NAMALWA (cell line): Measurements from ENCODE around the gene GMDS.
"Not testable (repeated sequence)": the region's sequence is repeated elsewhere in the genome, so short reads cannot be mapped to it uniquely, and the experiment has no call there.

Experiments used
- DNase-seq: peaks from one replicate; pipeline ENCODE4 v3.0.0-alpha.2; 2015; ENCODE audit warnings: low spot score

GMDS gene

GRCh38 chr6:1708820-1709219 lies 536.6 kb downstream of the GMDS start:
- DNase-seq: no peak

GRCh38 chr6:1708122-1708521 lies 537.3 kb downstream of the GMDS start:
- no peak for DNase-seq

GRCh38 chr6:1705630-1706029 lies 539.8 kb downstream of the GMDS start:
- no peak for DNase-seq

GRCh38 chr6:1705183-1705582 lies 540.2 kb downstream of the GMDS start:
- no peak for DNase-seq

- no peak for DNase-seq
Measured at GRCh38 chr6:1704711-1705110, 540.7 kb downstream of the GMDS start.

- DNase-seq: no peak
Measured at GRCh38 chr6:1703923-1704322, 541.5 kb downstream of the GMDS start.

GRCh38 chr6:1703091-1703855 lies 542.1 kb downstream of the GMDS start:
- no peak for DNase-seq

GRCh38 chr6:1702580-1703051 lies 542.8 kb downstream of the GMDS start:
- DNase-seq: no peak

GRCh38 chr6:1701668-1702353 lies 543.6 kb downstream of the GMDS start:
- no peak for DNase-seq

- DNase-seq: no peak
Measured at GRCh38 chr6:1700278-1700967, 545.0 kb downstream of the GMDS start.

GRCh38 chr6:1698527-1698926 lies 546.9 kb downstream of the GMDS start:
- DNase-seq: no peak

- no peak for DNase-seq
Measured at GRCh38 chr6:1697688-1698351, 547.6 kb downstream of the GMDS start.

- DNase-seq: no peak
Measured at GRCh38 chr6:1696463-1696850, 548.9 kb downstream of the GMDS start.

- DNase-seq: no peak
Measured at GRCh38 chr6:1695546-1696462, 549.6 kb downstream of the GMDS start.

- DNase-seq: not testable (repeated sequence)
Measured at GRCh38 chr6:1691828-1692227, 553.6 kb downstream of the GMDS start.

- DNase-seq: not testable (repeated sequence)
Measured at GRCh38 chr6:1690656-1691055, 554.7 kb downstream of the GMDS start.

- DNase-seq: no peak
Measured at GRCh38 chr6:1689141-1689540, 556.3 kb downstream of the GMDS start.

- DNase-seq: no peak
Measured at GRCh38 chr6:1688396-1688795, 557.0 kb downstream of the GMDS start.

- no peak for DNase-seq
Measured at GRCh38 chr6:1687402-1687801, 558.0 kb downstream of the GMDS start.

GRCh38 chr6:1686117-1687098 lies 559.0 kb downstream of the GMDS start:
- no peak for DNase-seq
